Suprapubic skin (tissue), 4 donors: Measurements from ENCODE around the gene B3GALT6.

Source experiments
- CTCF ChIP-seq, 2 donors: fragments of 200-600 bp in 1 of 2; fragments of 450-650 bp in 1 of 2; sonication (generic) in 1 of 2; IDR thresholded peaks; one replicate each; pipeline ENCODE4 v1.5.1; 2016 to 2019; ENCODE audit warnings: antibody characterized with exemption in 2 of 2, mild to moderate bottlenecking in 1 of 2, moderate library complexity in 1 of 2
- POLR2A ChIP-seq, 2 donors: fragments of 450-650 bp; IDR thresholded peaks; one replicate each; pipeline ENCODE4 v1.6.1; 2017; ENCODE audit warnings: antibody characterized with exemption in 2 of 2, mild to moderate bottlenecking in 2 of 2, moderate library complexity in 2 of 2
- POLR2AphosphoS5 ChIP-seq, 3 donors: sonication (generic); formaldehyde crosslinking; IDR thresholded peaks; one replicate each; pipeline ENCODE4 v1.6.1; 2017; ENCODE audit warnings: antibody characterized with exemption in 3 of 3

GRCh38 chr1:1260843-1261560, 29.0 kb downstream of the B3GALT6 start:
- TF ChIP-seq POLR2AphosphoS5 (IDR thresholded peaks at IDR 0.05) (no peak), CTCF (IDR thresholded peaks at IDR 0.05) (no peak), POLR2A (IDR thresholded peaks at IDR 0.05) (no peak)
